GM21447 (cell line): ENCODE measurements around the gene COA8.

ENCODE experiments used
- ATAC-seq: cut with Tn5 transposase; IDR thresholded peaks from one replicate; pipeline ENCODE4 v1.9.1; 2021; ENCODE audit not compliant: unreplicated experiment

Gene COA8

GRCh38 chr14:103547941-103548462, 14.8 kb upstream of the COA8 start:
- ATAC-seq, result no peak

GRCh38 chr14:103548463-103549351, 14.1 kb upstream of the COA8 start:
- ATAC-seq, result no peak

GRCh38 chr14:103549361-103550311, 13.1 kb upstream of the COA8 start:
- no peak for ATAC-seq

- ATAC-seq, result no peak
Measured at GRCh38 chr14:103550451-103551337, 12.1 kb upstream of the COA8 start.

GRCh38 chr14:103551338-103551762, 11.4 kb upstream of the COA8 start:
- no peak for ATAC-seq

- ATAC-seq, result no peak
Measured at GRCh38 chr14:103552011-103552845, 10.5 kb upstream of the COA8 start.

GRCh38 chr14:103552846-103553210, 9.9 kb upstream of the COA8 start:
- no peak for ATAC-seq

GRCh38 chr14:103555559-103556337, 7.0 kb upstream of the COA8 start:
- ATAC-seq, result no peak

- no peak for ATAC-seq
Measured at GRCh38 chr14:103556946-103557758, 5.6 kb upstream of the COA8 start.

GRCh38 chr14:103558071-103558882, 4.5 kb upstream of the COA8 start:
- no peak for ATAC-seq

- ATAC-seq, result no peak
Measured at GRCh38 chr14:103559766-103560165, 3.0 kb upstream of the COA8 start.

- no peak for ATAC-seq
Measured at GRCh38 chr14:103560691-103561090, 2.1 kb upstream of the COA8 start.

GRCh38 chr14:103561381-103562178, 1.2 kb upstream of the COA8 start:
- peak; percentile 26 for ATAC-seq

GRCh38 chr14:103562179-103562428, 656 bp upstream of the COA8 start:
- ATAC-seq, result peak; percentile 48

GRCh38 chr14:103563226-103563620, 463 bp downstream of the COA8 start:
- ATAC-seq, result no peak

- ATAC-seq, result no peak
Measured at GRCh38 chr14:103563844-103564505, 1.2 kb downstream of the COA8 start.
